AG04449 (cell line): Measurements from ENCODE around the gene GRM7.

Source experiments
- CTCF ChIA-PET: fragments of 350-600 bp; formaldehyde crosslinking; extraction: SDS; loops from one replicate; lab custom pipeline; 2021; ENCODE audit warnings: antibody characterized with exemption; lab: Yijun Ruan, JAX
- POLR2A ChIA-PET: fragments of 400-600, 350-600 bp; formaldehyde crosslinking; extraction: SDS; loops from one replicate; lab custom pipeline; 2020; ENCODE audit warnings: antibody characterized with exemption, inconsistent platforms; lab: Yijun Ruan, JAX
- DNase-seq: peaks from one replicate; pipeline ENCODE4 v3.0.0-alpha.2; 2010; ENCODE audit warnings: low read depth, low spot score
- H3K4me3 ChIP-seq: 2 replicates; pipeline ENCODE4 v1.5.1; 2011; ENCODE audit warnings: low read depth, mild to moderate bottlenecking, control low read depth, low read length
- CTCF ChIP-seq: IDR thresholded peaks from one replicate; pipeline ENCODE4 v1.5.1; 2011; ENCODE audit warnings: mild to moderate bottlenecking, moderate library complexity, low read length, control low read depth, inconsistent platforms; ENCODE audit not compliant: insufficient read depth; ENCODE audit errors: missing control alignments

GRM7 gene

DNA sequence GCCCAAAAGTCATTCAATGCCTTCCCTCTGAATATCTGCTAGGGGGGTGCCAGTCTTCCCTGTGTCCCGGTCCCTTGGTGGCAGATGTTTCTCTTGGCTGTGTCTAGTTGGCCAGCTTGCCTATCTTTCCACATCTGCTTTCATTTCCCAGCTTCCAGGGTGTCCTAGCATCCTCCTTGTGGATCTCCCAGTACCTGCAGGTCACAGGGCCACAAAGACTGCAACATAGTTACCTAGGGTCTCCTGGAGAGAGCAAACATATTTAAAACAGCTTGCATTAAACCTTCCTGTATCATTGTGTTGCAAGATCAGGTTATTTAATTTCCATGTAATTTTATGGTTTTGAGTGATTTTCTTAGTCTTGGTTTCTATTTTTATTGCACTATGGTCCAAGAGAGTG, 400.1 kb downstream of the GRM7 start:
- ChIA-PET POLR2A (no interaction called here), CTCF (no interaction called here)
- DNase-seq, result no peak
- TF ChIP-seq CTCF, result no peak
- H3K4me3 ChIP-seq, result no peak overlapping the region

- H3K4me3 ChIP-seq, result no peak overlapping the region
- TF ChIP-seq CTCF, result no peak
- DNase-seq, result no peak
- POLR2A ChIA-PET, result no interaction called here
- CTCF ChIA-PET, result no interaction called here
Observed at GRCh38 chr3:7263347-7264195, 402.7 kb downstream of the GRM7 start.

DNA sequence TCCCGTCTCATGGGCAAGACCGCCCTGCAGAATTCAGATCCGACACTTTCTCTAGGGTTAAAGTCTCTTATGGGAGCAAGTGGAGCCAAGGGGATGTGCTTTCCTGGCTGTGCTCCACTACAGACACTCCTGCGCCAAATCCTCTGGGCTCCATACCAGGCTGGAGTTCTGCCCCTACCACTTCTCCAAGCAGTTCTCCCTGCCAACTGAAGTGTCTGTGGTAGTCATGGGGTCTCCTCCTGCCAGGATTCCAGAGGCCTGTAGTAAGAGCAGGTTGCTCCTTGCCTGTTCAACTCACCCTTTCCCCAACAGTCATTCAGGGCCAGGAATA, 403.2 kb downstream of the GRM7 start:
- ChIA-PET CTCF (no interaction called here), POLR2A (no interaction called here)
- no peak for DNase-seq
- H3K4me3 ChIP-seq, result no peak overlapping the region
- TF ChIP-seq CTCF, result no peak

DNA sequence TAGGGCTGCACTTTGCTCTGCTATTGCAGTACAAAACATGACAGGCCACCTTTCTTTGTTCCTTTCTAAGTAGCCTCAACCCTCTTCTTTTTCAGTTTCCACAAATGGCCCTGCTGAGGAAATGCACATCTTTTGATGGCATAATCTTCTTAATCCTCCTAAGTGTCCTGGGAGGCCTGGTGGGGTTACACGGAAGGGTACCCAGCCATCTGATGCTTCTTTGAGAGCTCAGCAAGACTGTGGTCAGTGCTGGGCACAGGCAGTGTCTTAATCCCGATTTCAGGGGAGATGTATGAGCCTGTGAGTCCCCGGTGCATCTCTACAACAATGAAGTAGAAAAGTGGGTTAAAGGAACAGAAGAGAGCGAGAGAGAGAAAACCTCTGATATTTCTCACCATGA, 404.8 kb downstream of the GRM7 start:
- ChIA-PET CTCF (no interaction called here), POLR2A (no interaction called here)
- H3K4me3 ChIP-seq, result no peak overlapping the region
- no peak for DNase-seq
- no peak for TF ChIP-seq CTCF

GRCh38 chr3:7266551-7266950, 405.6 kb downstream of the GRM7 start:
- TF ChIP-seq CTCF, result no peak
- no peak overlapping the region for H3K4me3 ChIP-seq
- ChIA-PET POLR2A (no interaction called here), CTCF (no interaction called here)
- DNase-seq, result no peak

GRCh38 chr3:7270731-7271130, 409.8 kb downstream of the GRM7 start:
- CTCF ChIA-PET, result no interaction called here
- no peak overlapping the region for H3K4me3 ChIP-seq
- POLR2A ChIA-PET, result no interaction called here
- no peak for TF ChIP-seq CTCF
- DNase-seq, result no peak
